Measurements from ENCODE around the gene AKAP6. TPM values are rescaled to one million over a fixed set of nuclear protein-coding genes. Genes with fewer than 3 reads are reported as not detected.

AKAP6 gene
- total RNA-seq, 4 donors from 2014 or later: 4.1 to 34.4 (median 15.3) TPM

GRCh38 chr14:32560209-32560857 lies 231.2 kb downstream of the AKAP6 start:
- peak; percentile 17 to 33 for DNase-seq
- no peaks in the 10 kb centered on the region for H3K4me1 ChIP-seq
- peak; percentile 44 to 69 (median 66) for TF ChIP-seq CTCF (IDR thresholded peaks at IDR 0.05)
- no peak for TF ChIP-seq POLR2A (IDR thresholded peaks at IDR 0.05)
- H3K4me3 ChIP-seq: no peak overlapping the region
- no peaks in the 10 kb centered on the region for H3K27me3 ChIP-seq
- H3K27ac ChIP-seq: no peak overlapping the region
- intact Hi-C loops (cut with DNase I; ENCODE audit: low total_unique reads): no loop called here
- no peaks in the 10 kb centered on the region for H3K36me3 ChIP-seq
- no peaks in the 10 kb centered on the region for H3K9me3 ChIP-seq

DNA sequence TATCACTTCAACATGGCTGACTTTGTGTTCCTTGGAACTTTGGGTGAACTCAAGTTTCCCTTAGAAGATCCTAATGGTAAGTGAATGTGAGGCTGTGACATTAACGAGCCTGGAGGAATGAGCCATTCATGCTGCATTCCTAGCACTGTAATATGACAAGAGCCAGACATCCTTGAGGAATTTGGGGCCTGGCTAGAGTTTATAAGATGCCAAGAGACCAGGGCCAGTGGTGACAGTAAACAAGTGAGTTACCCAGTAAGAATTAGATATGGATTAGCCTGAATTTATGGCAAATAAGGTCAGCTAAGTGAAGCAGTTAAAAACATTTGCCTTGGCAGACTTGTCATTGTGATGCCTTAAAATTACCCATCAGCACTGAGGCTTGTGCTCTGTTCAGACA lies 232.4 kb downstream of the AKAP6 start:
- H3K27ac ChIP-seq: no peak overlapping the region
- intact Hi-C loops (cut with DNase I; ENCODE audit: low total_unique reads): no loop called here
- no peaks in the 10 kb centered on the region for H3K4me1 ChIP-seq
- no peak for DNase-seq
- no peak for TF ChIP-seq CTCF (IDR thresholded peaks at IDR 0.05)
- TF ChIP-seq POLR2A (IDR thresholded peaks at IDR 0.05): no peak
- no peaks in the 10 kb centered on the region for H3K9me3 ChIP-seq
- H3K4me3 ChIP-seq: no peak overlapping the region
- H3K36me3 ChIP-seq: no peaks in the 10 kb centered on the region
- H3K27me3 ChIP-seq: no peaks in the 10 kb centered on the region

DNA sequence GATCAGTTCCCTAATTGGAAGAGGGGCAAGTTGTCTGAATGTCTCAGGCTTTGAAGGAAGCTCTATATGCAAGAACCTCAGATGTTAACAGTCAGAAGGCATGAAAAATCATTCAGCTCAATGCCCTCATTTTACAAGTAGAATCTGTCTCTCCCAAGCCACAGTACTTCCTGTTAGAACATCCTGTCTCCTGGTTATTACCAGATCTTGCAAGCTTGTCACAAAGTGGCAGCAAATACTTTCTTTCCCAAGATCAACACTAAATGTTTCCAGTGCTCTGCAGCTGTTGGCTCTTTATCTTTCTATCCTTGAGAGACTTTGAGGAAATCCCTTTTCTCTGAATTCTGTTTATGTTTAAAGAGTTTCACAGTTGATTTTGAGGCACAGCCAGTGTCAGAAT lies 235.5 kb downstream of the AKAP6 start:
- no peak overlapping the region for H3K27ac ChIP-seq

GRCh38 chr14:32565256-32565655 lies 236.2 kb downstream of the AKAP6 start:
- no peak for TF ChIP-seq POLR2A (IDR thresholded peaks at IDR 0.05)
- no peak for TF ChIP-seq CTCF (IDR thresholded peaks at IDR 0.05)
- Histone ChIP-seq H3K27ac (no peak overlapping the region), H3K9me3 (no peaks in the 10 kb centered on the region), H3K4me1 (no peaks in the 10 kb centered on the region), H3K27me3 (no peaks in the 10 kb centered on the region), H3K4me3 (no peak overlapping the region), H3K36me3 (no peaks in the 10 kb centered on the region)
- intact Hi-C loops (cut with DNase I; ENCODE audit: low total_unique reads): no loop called here
- no peak for DNase-seq

More for the DNA sequence above, 235.5 kb downstream of the AKAP6 start:
- Histone ChIP-seq H3K4me1 (no peaks in the 10 kb centered on the region), H3K36me3 (no peaks in the 10 kb centered on the region), H3K27me3 (no peaks in the 10 kb centered on the region), H3K9me3 (no peaks in the 10 kb centered on the region), H3K4me3 (no peak overlapping the region)
- intact Hi-C loops (cut with DNase I; ENCODE audit: low total_unique reads): no loop called here
- no peak for DNase-seq
- TF ChIP-seq POLR2A (IDR thresholded peaks at IDR 0.05) (no peak), CTCF (IDR thresholded peaks at IDR 0.05) (no peak)

- no peaks in the 10 kb centered on the region for H3K36me3 ChIP-seq
- H3K4me3 ChIP-seq: no peak overlapping the region
- TF ChIP-seq POLR2A (IDR thresholded peaks at IDR 0.05) (no peak), CTCF (IDR thresholded peaks at IDR 0.05) (no peak)
- no peaks in the 10 kb centered on the region for H3K4me1 ChIP-seq
- DNase-seq: no peak
- no peaks in the 10 kb centered on the region for H3K9me3 ChIP-seq
- intact Hi-C loops (cut with DNase I; ENCODE audit: low total_unique reads): no loop called here
- no peaks in the 10 kb centered on the region for H3K27me3 ChIP-seq
- H3K27ac ChIP-seq: no peak overlapping the region
Observed at GRCh38 chr14:32567543-32568384, 238.7 kb downstream of the AKAP6 start.
